ENCODE data around the gene SH2D6.

The SH2D6 gene

DNA sequence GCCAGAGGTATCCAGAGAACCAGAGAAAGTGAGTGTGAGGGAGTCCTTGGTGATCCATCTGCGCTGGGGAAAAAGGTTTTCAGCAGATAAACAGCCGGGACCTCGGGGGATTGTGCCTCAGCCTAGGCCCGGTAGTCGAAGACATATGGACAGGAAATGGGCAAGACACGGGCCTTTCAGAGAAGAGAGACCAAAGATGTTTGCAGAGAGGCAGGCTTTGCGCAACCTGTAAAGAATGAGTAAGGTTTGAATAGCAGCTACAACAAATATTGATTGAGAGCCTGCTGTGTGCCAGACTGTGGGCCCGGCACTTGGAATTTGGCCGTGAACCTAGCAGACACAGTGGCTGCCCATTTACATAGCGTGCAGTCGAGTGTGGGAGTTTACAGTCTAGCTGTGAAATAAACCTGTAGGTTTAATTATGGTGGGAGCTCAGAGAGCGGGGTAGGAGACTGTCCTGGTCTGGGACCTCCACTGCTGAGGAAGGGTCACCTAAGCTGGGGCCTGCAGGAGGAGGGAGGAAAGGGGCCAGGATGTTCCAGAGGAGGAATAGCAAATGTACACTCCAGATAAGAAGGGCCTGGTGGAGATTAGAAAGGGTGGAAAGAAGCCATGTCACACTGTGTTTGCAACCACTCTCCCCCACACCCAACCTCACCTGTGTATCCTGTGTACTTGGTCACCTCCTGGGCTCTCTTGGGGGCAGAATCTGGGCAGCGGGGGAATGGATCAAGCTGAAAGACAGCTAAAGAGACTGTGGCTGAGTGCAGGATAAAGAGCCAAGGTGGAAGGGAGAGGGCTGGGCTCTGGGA is 3.0 kb downstream of the SH2D6 start:
- Histone ChIP-seq H3K79me1 (ENCODE audit: low read length) (no peaks in the 10 kb centered on the region), H2BK15ac (replicated peaks; ENCODE audit: low read depth) (no peak overlapping the region), H3K4ac (ENCODE audit: low read depth, low read length) (peak overlapping the region; percentile 58), H4K8ac (ENCODE audit: low read depth, low read length) (no peak overlapping the region), H4K5ac (ENCODE audit: low read length) (no peak overlapping the region), H2BK5ac (ENCODE audit: low read length) (peak overlapping the region; percentile 7), H3K9ac (ENCODE audit: low read length) (peak overlapping the region; percentile 31), H2AK5ac (ENCODE audit: low read length) (no peak overlapping the region), H3K79me2 (ENCODE audit: control insufficient read depth, insufficient read depth, low read length) (no peaks in the 10 kb centered on the region), H3K23ac (ENCODE audit: low read length) (no peak overlapping the region), H3K18ac (ENCODE audit: low read length) (peak overlapping the region; percentile 7), H3K27ac (ENCODE audit: low read depth, low read length) (peak overlapping the region; percentile 4), H3K27me3 (ENCODE audit: insufficient read depth, low read length, poor library complexity) (no peaks in the 10 kb centered on the region), H2BK120ac (ENCODE audit: low read depth, low read length) (peak overlapping the region; percentile 33), H3K36me3 (ENCODE audit: control insufficient read depth, insufficient read depth, low read length) (no peaks in the 10 kb centered on the region), H3K4me2 (ENCODE audit: low read length) (no peak overlapping the region), H3K4me1 (ENCODE audit: control insufficient read depth, low read depth, low read length) (peaks cover 7% of the 10 kb centered on the region), H3K56ac (ENCODE audit: low read length) (peak overlapping the region; percentile 61), H3K4me3 (ENCODE audit: low read length) (no peak overlapping the region)
- DNase-seq: no peak
- WGBS (ENCODE audit: extremely low coverage, insufficient coverage, low lambda C conversion rate): no CpG with 5 or more reads among the region's 13 CpGs

DNA sequence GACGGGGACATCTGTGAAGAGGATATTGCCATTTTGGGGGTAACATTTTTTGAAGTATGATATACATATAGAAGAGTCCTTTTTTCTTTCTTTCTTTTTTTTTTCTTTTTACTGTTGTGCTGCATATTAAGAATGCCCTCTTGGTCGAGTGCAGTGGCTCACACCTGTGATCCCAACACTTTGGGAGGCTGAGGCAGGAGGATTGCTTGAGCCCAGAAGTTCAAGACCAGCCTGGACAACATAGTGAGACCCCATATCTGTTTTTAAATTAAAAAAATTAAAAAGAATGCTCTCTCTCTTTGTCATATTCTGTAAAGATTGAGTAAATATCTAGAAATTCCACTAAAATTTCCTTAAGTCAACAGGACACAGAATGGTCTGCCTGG is 3.6 kb downstream of the SH2D6 start:
- Histone ChIP-seq H3K27ac (ENCODE audit: low read depth, low read length) (no peak overlapping the region), H2BK120ac (ENCODE audit: low read depth, low read length) (no peak overlapping the region), H3K56ac (ENCODE audit: low read length) (no peak overlapping the region), H2BK15ac (replicated peaks; ENCODE audit: low read depth) (no peak overlapping the region), H3K4me3 (ENCODE audit: low read length) (no peak overlapping the region), H3K4me1 (ENCODE audit: control insufficient read depth, low read depth, low read length) (peaks cover 7% of the 10 kb centered on the region), H3K79me1 (ENCODE audit: low read length) (no peaks in the 10 kb centered on the region), H3K4ac (ENCODE audit: low read depth, low read length) (no peak overlapping the region), H3K4me2 (ENCODE audit: low read length) (no peak overlapping the region), H4K5ac (ENCODE audit: low read length) (no peak overlapping the region), H3K23ac (ENCODE audit: low read length) (no peak overlapping the region), H3K27me3 (ENCODE audit: insufficient read depth, low read length, poor library complexity) (no peaks in the 10 kb centered on the region), H3K79me2 (ENCODE audit: control insufficient read depth, insufficient read depth, low read length) (no peaks in the 10 kb centered on the region), H2BK5ac (ENCODE audit: low read length) (no peak overlapping the region), H3K36me3 (ENCODE audit: control insufficient read depth, insufficient read depth, low read length) (no peaks in the 10 kb centered on the region), H2AK5ac (ENCODE audit: low read length) (no peak overlapping the region), H3K18ac (ENCODE audit: low read length) (no peak overlapping the region), H3K9ac (ENCODE audit: low read length) (no peak overlapping the region), H4K8ac (ENCODE audit: low read depth, low read length) (no peak overlapping the region)
- WGBS (ENCODE audit: extremely low coverage, insufficient coverage, low lambda C conversion rate): no CpG with 5 or more reads among the region's 2 CpGs
- DNase-seq: no peak

DNA sequence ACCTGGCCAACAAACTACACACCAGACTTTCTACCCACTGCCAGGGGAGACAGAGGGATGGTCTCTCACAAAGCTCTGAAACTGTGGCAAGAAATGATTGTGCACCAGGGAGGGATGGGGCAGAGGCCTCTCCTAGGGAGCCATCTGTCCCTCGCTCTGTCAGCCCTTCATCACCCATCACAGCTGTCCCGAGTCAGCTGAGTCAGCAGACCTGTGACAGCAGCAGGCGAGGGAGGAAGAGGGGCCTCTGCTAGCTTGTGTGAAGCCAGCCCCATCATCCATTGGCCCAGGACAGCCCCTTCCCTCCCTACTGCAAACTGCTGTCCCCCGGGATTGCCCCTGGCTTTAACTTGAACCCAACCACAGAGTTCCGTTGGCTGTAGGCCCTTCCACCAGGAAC is 5.0 kb downstream of the SH2D6 start:
- no peak overlapping the region for H3K27ac ChIP-seq (ENCODE audit: low read depth, low read length)
- no peak overlapping the region for H2AK5ac ChIP-seq (ENCODE audit: low read length)
- WGBS (ENCODE audit: extremely low coverage, insufficient coverage, low lambda C conversion rate): no CpG with 5 or more reads among the region's 5 CpGs
- no peak overlapping the region for H3K4me2 ChIP-seq (ENCODE audit: low read length)
- H3K27me3 ChIP-seq (ENCODE audit: insufficient read depth, low read length, poor library complexity): no peaks in the 10 kb centered on the region
- no peak overlapping the region for H4K5ac ChIP-seq (ENCODE audit: low read length)
- H2BK5ac ChIP-seq (ENCODE audit: low read length): no peak overlapping the region
- no peak overlapping the region for H2BK120ac ChIP-seq (ENCODE audit: low read depth, low read length)
- H3K23ac ChIP-seq (ENCODE audit: low read length): no peak overlapping the region
- H4K8ac ChIP-seq (ENCODE audit: low read depth, low read length): no peak overlapping the region
- H3K18ac ChIP-seq (ENCODE audit: low read length): no peak overlapping the region
- H3K9ac ChIP-seq (ENCODE audit: low read length): no peak overlapping the region
- no peak overlapping the region for H3K56ac ChIP-seq (ENCODE audit: low read length)
- no peaks in the 10 kb centered on the region for H3K79me1 ChIP-seq (ENCODE audit: low read length)
- DNase-seq: no peak
- no peaks in the 10 kb centered on the region for H3K79me2 ChIP-seq (ENCODE audit: control insufficient read depth, insufficient read depth, low read length)
- no peak overlapping the region for H3K4me3 ChIP-seq (ENCODE audit: low read length)
- no peak overlapping the region for H3K4ac ChIP-seq (ENCODE audit: low read depth, low read length)
- H3K4me1 ChIP-seq (ENCODE audit: control insufficient read depth, low read depth, low read length): peaks cover 7% of the 10 kb centered on the region
- no peak overlapping the region for H2BK15ac ChIP-seq (replicated peaks; ENCODE audit: low read depth)
- no peaks in the 10 kb centered on the region for H3K36me3 ChIP-seq (ENCODE audit: control insufficient read depth, insufficient read depth, low read length)

DNA sequence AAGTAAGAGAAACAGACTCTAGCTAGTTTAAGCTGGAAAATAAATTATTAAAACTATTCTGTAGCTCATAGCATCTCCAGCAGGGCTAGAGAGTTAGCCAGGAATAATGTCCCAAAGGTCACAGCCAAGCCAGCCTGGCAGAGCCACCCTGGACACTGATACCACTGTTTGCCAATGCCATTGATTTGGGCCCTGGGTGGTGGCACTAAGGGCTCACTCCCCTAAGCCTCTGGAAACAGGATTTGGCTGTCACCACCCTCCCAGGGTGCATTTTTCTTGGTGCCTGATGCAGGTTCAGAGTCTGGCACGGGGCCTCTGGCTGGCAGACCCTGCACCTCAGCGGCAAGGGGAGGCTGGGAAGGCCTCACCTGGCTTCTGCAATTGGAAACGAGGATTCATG is 7.1 kb downstream of the SH2D6 start:
- Histone ChIP-seq H3K27me3 (ENCODE audit: insufficient read depth, low read length, poor library complexity) (no peaks in the 10 kb centered on the region), H3K4me1 (ENCODE audit: control insufficient read depth, low read depth, low read length) (no peaks in the 10 kb centered on the region), H3K56ac (ENCODE audit: low read length) (no peak overlapping the region), H3K9ac (ENCODE audit: low read length) (no peak overlapping the region), H4K5ac (ENCODE audit: low read length) (no peak overlapping the region), H2BK15ac (replicated peaks; ENCODE audit: low read depth) (no peak overlapping the region), H3K79me1 (ENCODE audit: low read length) (no peaks in the 10 kb centered on the region), H3K18ac (ENCODE audit: low read length) (no peak overlapping the region), H3K36me3 (ENCODE audit: control insufficient read depth, insufficient read depth, low read length) (no peaks in the 10 kb centered on the region), H4K8ac (ENCODE audit: low read depth, low read length) (no peak overlapping the region), H3K4me3 (ENCODE audit: low read length) (no peak overlapping the region), H2AK5ac (ENCODE audit: low read length) (no peak overlapping the region), H3K4me2 (ENCODE audit: low read length) (no peak overlapping the region), H2BK120ac (ENCODE audit: low read depth, low read length) (no peak overlapping the region), H3K27ac (ENCODE audit: low read depth, low read length) (no peak overlapping the region), H3K4ac (ENCODE audit: low read depth, low read length) (no peak overlapping the region), H2BK5ac (ENCODE audit: low read length) (no peak overlapping the region), H3K79me2 (ENCODE audit: control insufficient read depth, insufficient read depth, low read length) (no peaks in the 10 kb centered on the region), H3K23ac (ENCODE audit: low read length) (no peak overlapping the region)
- WGBS (ENCODE audit: extremely low coverage, insufficient coverage, low lambda C conversion rate): no CpG with 5 or more reads among the region's 3 CpGs
- DNase-seq: no peak

DNA sequence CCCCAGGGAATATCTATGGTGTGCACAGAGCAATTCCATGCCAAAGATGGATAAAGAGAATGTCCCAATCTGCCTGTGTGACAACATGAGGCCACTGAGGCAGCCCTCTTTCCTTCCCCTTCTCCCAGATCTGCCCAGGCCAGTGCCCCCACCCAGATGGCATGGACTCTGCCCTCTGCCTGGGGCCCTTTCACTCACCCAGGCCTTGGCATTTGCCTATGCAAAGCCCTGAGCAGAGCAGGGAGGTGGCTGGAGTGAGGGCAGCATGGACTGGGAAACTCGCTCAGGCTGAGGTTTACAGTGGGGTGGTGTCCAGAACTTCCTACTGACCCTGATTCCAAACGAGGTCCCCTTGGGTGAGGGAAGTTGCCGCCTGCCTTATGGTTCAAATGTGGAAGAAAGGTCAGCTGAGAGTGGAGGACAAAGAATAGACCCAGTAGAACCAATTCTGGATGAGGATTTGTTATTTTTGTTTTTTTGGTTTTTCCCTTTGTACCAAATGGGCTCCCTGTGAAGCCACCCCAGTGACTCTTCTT is 8.9 kb downstream of the SH2D6 start:
- H3K4ac ChIP-seq (ENCODE audit: low read depth, low read length): no peak overlapping the region
- H2BK15ac ChIP-seq (replicated peaks; ENCODE audit: low read depth): no peak overlapping the region
- H4K5ac ChIP-seq (ENCODE audit: low read length): no peak overlapping the region
- no peak overlapping the region for H3K23ac ChIP-seq (ENCODE audit: low read length)
- H2BK120ac ChIP-seq (ENCODE audit: low read depth, low read length): no peak overlapping the region
- H3K4me3 ChIP-seq (ENCODE audit: low read length): no peak overlapping the region
- H3K36me3 ChIP-seq (ENCODE audit: control insufficient read depth, insufficient read depth, low read length): no peaks in the 10 kb centered on the region
- H2BK5ac ChIP-seq (ENCODE audit: low read length): no peak overlapping the region
- H3K4me2 ChIP-seq (ENCODE audit: low read length): no peak overlapping the region
- H2AK5ac ChIP-seq (ENCODE audit: low read length): no peak overlapping the region
- H3K79me1 ChIP-seq (ENCODE audit: low read length): no peaks in the 10 kb centered on the region
- H3K18ac ChIP-seq (ENCODE audit: low read length): no peak overlapping the region
- no peak overlapping the region for H3K56ac ChIP-seq (ENCODE audit: low read length)
- H3K4me1 ChIP-seq (ENCODE audit: control insufficient read depth, low read depth, low read length): peaks cover 6% of the 10 kb centered on the region
- no peaks in the 10 kb centered on the region for H3K79me2 ChIP-seq (ENCODE audit: control insufficient read depth, insufficient read depth, low read length)
- H3K9ac ChIP-seq (ENCODE audit: low read length): no peak overlapping the region
- no peak for DNase-seq
- no peak overlapping the region for H3K27ac ChIP-seq (ENCODE audit: low read depth, low read length)
- H4K8ac ChIP-seq (ENCODE audit: low read depth, low read length): no peak overlapping the region
- no CpG with 5 or more reads among the region's 3 CpGs for WGBS (ENCODE audit: extremely low coverage, insufficient coverage, low lambda C conversion rate)
- no peaks in the 10 kb centered on the region for H3K27me3 ChIP-seq (ENCODE audit: insufficient read depth, low read length, poor library complexity)

All from mesendoderm (in vitro differentiated cells).